ENCODE results near the gene ZFP30. TPM values are rescaled to one million over a fixed set of nuclear protein-coding genes. Genes with fewer than 3 reads are reported as not detected.

Gene ZFP30
- total and polyA plus RNA-seq, 2 of the 13 experiments (the other 11 are each of a cell fraction or from before 2014, with no cell fraction given), result 3.4 to 19.2 TPM

GRCh38 chr19:37594304-37594981 is 60.8 kb downstream of the ZFP30 start, which contains the start of the genes ZNF540 and ZNF571 (continued):
- TF ChIP-seq ZHX1 (CRISPR knock-in tag; IDR thresholded peaks at IDR 0.05; ENCODE audit: low read depth) (peak; percentile 55; the same call in 1 of the 2 replicates), BCL6 (CRISPR knock-in tag; IDR thresholded peaks at IDR 0.05) (0 out of 2 replicates have a peak, but pooled peaks have one; percentile 16), SOX5 (CRISPR knock-in tag; IDR thresholded peaks at IDR 0.05; ENCODE audit: borderline replicate concordance) (no peak), PLRG1 (conservative IDR thresholded peaks at IDR 0.05) (no peak), GMEB1 (CRISPR knock-in tag; IDR thresholded peaks at IDR 0.05; ENCODE audit: borderline replicate concordance) (peak; percentile 100), ZEB1 (IDR thresholded peaks at IDR 0.05; ENCODE audit: insufficient replicate concordance, low read depth) (peak; percentile 97), ZHX2 (IDR thresholded peaks at IDR 0.05; ENCODE audit: low read depth) (no peak), ZHX2 (CRISPR knock-in tag; IDR thresholded peaks at IDR 0.05; ENCODE audit: borderline replicate concordance) (no peak), REL (CRISPR knock-in tag; conservative IDR thresholded peaks at IDR 0.05) (no peak), ZNF550 (CRISPR knock-in tag; IDR thresholded peaks at IDR 0.05; ENCODE audit: borderline replicate concordance) (no peak), MTA3 (CRISPR knock-in tag; IDR thresholded peaks at IDR 0.05) (no peak), ZNF619 (CRISPR knock-in tag; IDR thresholded peaks at IDR 0.05) (peak; percentile 79), TBP (CRISPR knock-in tag; IDR thresholded peaks at IDR 0.05) (no peak), ZNF230 (CRISPR knock-in tag; IDR thresholded peaks at IDR 0.05) (peak; percentile 70), GMEB2 (CRISPR knock-in tag; IDR thresholded peaks at IDR 0.05; ENCODE audit: low read depth) (peak; percentile 99), ZNF280B (CRISPR knock-in tag; IDR thresholded peaks at IDR 0.05; ENCODE audit: borderline replicate concordance) (peak; percentile 64; the same call in 1 of the 2 replicates)
